ENCODE data around the gene SMPD2. TPM values are rescaled to one million over a fixed set of nuclear protein-coding genes. Genes with fewer than 3 reads are reported as not detected.

The SMPD2 gene
- total RNA-seq, 2 donors from 2014 or later = 5.5 TPM

- Histone ChIP-seq H3K27ac (no peak overlapping the region), H3K36me3 (peaks cover 70% of the 10 kb centered on the region), H3K4me3 (no peak overlapping the region), H3K4me1 (peaks cover 0 to 7% of the 10 kb centered on the region in 2 donors), H3K27me3 (no peaks in the 10 kb centered on the region), H3K9me3 (no peaks in the 10 kb centered on the region)
- no peak for TF ChIP-seq CTCF (IDR thresholded peaks at IDR 0.05)
- no peak for DNase-seq (ENCODE audit: low spot score)
Measured at GRCh38 chr6:109469591-109470189, 29.2 kb downstream of the SMPD2 start.

GRCh38 chr6:109471105-109471810 is 30.7 kb downstream of the SMPD2 start:
- no peak for DNase-seq (ENCODE audit: low spot score)
- no peaks in the 10 kb centered on the region for H3K9me3 ChIP-seq
- peaks cover 68% of the 10 kb centered on the region for H3K36me3 ChIP-seq
- no peak overlapping the region for H3K4me3 ChIP-seq
- no peak for TF ChIP-seq CTCF (IDR thresholded peaks at IDR 0.05)
- no peaks in the 10 kb centered on the region for H3K27me3 ChIP-seq
- peaks cover 0 to 3% of the 10 kb centered on the region in 2 donors for H3K4me1 ChIP-seq
- H3K27ac ChIP-seq = no peak overlapping the region

- no peak overlapping the region for H3K4me3 ChIP-seq
- peaks cover 66% of the 10 kb centered on the region for H3K36me3 ChIP-seq
- H3K27me3 ChIP-seq = no peaks in the 10 kb centered on the region
- DNase-seq (ENCODE audit: low spot score) = no peak
- H3K9me3 ChIP-seq = no peaks in the 10 kb centered on the region
- no peak for TF ChIP-seq CTCF (IDR thresholded peaks at IDR 0.05)
- no peak overlapping the region for H3K27ac ChIP-seq
- no peaks in the 10 kb centered on the region for H3K4me1 ChIP-seq
Measured at GRCh38 chr6:109472132-109472995, 31.8 kb downstream of the SMPD2 start.

GRCh38 chr6:109473120-109473519 is 32.6 kb downstream of the SMPD2 start:
- Histone ChIP-seq H3K9me3 (no peaks in the 10 kb centered on the region), H3K27ac (no peak overlapping the region), H3K4me3 (no peak overlapping the region), H3K4me1 (no peaks in the 10 kb centered on the region), H3K36me3 (peaks cover 65% of the 10 kb centered on the region), H3K27me3 (no peaks in the 10 kb centered on the region)
- DNase-seq (ENCODE audit: low spot score) = no peak
- no peak for TF ChIP-seq CTCF (IDR thresholded peaks at IDR 0.05)

- H3K27ac ChIP-seq = no peak overlapping the region
- peaks cover 0 to 16% of the 10 kb centered on the region in 2 donors for H3K4me1 ChIP-seq
- no peak for DNase-seq (ENCODE audit: low spot score)
- H3K9me3 ChIP-seq = no peaks in the 10 kb centered on the region
- H3K36me3 ChIP-seq = peaks cover 65% of the 10 kb centered on the region
- no peak overlapping the region for H3K4me3 ChIP-seq
- H3K27me3 ChIP-seq = no peaks in the 10 kb centered on the region
- no peak for TF ChIP-seq CTCF (IDR thresholded peaks at IDR 0.05)
Measured at GRCh38 chr6:109474995-109475394, 34.5 kb downstream of the SMPD2 start.

Data from right atrium auricular region (tissue), 2 donors.